Panc1 (cell line): ENCODE measurements around the gene C8A. TPM values are rescaled to one million over a fixed set of nuclear protein-coding genes. Genes with fewer than 3 reads are reported as not detected.

Experiments
- ATAC-seq: fragments of 200-7000 bp; cut with Tn5 transposase; 2 replicates; pipeline ENCODE4 v1.9.1; 2020; ENCODE audit warnings: mild to moderate bottlenecking, moderate library complexity
- BruUV-seq: library from RNA; stranded (reverse); fragments of 400-500 nt; replicated peaks from 2 replicates; lab custom pipeline; 2021; lab: Mats Ljungman, UMichigan
- CTCF ChIA-PET: fragments of 300-600 bp; sonication (Branson Sonifier 250); formaldehyde crosslinking; loops from one replicate; lab custom pipeline; 2022; ENCODE audit warnings: antibody characterized with exemption; lab: Charles Lee
- POLR2A ChIA-PET: fragments of 300-600 bp; sonication (Branson Sonifier 250); formaldehyde crosslinking; loops from one replicate; lab custom pipeline; 2022; ENCODE audit warnings: antibody characterized with exemption; lab: Charles Lee
- DNase-seq: peaks from one replicate; pipeline ENCODE4 v3.0.0-alpha.2; 2010; ENCODE audit warnings: low read depth, low spot score
- H3K27ac ChIP-seq: 2 replicates; pipeline ENCODE4 v1.5.1; 2011; ENCODE audit warnings: mild to moderate bottlenecking, low read length, inconsistent platforms
- H3K27me3 ChIP-seq: fragments of 200-500 bp; sonication (Bioruptor generic); 2 replicates; pipeline ENCODE4 v1.6.0; 2014; ENCODE audit warnings: low read length, inconsistent platforms; ENCODE audit not compliant: control insufficient read depth, insufficient read depth
- H3K36me3 ChIP-seq: fragments of 200-500 bp; sonication (Bioruptor generic); 2 replicates; pipeline ENCODE4 v1.5.1; 2014; ENCODE audit warnings: inconsistent platforms, mild to moderate bottlenecking, low read length, moderate library complexity; ENCODE audit not compliant: control insufficient read depth, insufficient read depth
- H3K4me1 ChIP-seq: 2 replicates; pipeline ENCODE4 v1.5.1; 2011; ENCODE audit warnings: inconsistent platforms, mild to moderate bottlenecking, low read length, moderate library complexity; ENCODE audit not compliant: control insufficient read depth, insufficient read depth
- H3K4me3 ChIP-seq, 2 experiments: 2 replicates each; pipeline ENCODE4 v1.5.1; 2011 to 2012; ENCODE audit warnings: low read depth in 2 of 2, low read length in 2 of 2, mild to moderate bottlenecking in 2 of 2, inconsistent platforms in 1 of 2, moderate library complexity in 1 of 2
- H3K9me3 ChIP-seq: fragments of 200-500 bp; sonication (Bioruptor generic); 2 replicates; pipeline ENCODE4 v1.5.1; 2014; ENCODE audit warnings: low read depth, mild to moderate bottlenecking, inconsistent platforms, low read length, moderate library complexity; ENCODE audit not compliant: control insufficient read depth, insufficient read depth
- POLR2AphosphoS5 ChIP-seq: IDR thresholded peaks from 2 replicates; pipeline ENCODE4 v1.6.1; 2012; ENCODE audit warnings: mild to moderate bottlenecking, low read depth, low read length, moderate library complexity
- SIN3A ChIP-seq: IDR thresholded peaks from 2 replicates; pipeline ENCODE4 v1.6.1; 2012; ENCODE audit warnings: low read depth, mild to moderate bottlenecking, low read length, moderate library complexity, borderline replicate concordance; ENCODE audit not compliant: insufficient read depth
- TCF7L2 ChIP-seq: IDR thresholded peaks from 2 replicates; pipeline ENCODE4 v1.6.1; 2011; ENCODE audit warnings: mild to moderate bottlenecking, low read depth, low read length, inconsistent platforms
- in situ Hi-C: cut with HindIII; loops from 2 replicates; pipeline ENCODE4 v1.10.0; 2016; ENCODE audit warnings: low sequenced_read_pairs, low pct_unique_long_range_greater_than_20kb
- intact Hi-C: fragments of 100-400 bp; cut with micrococcal nuclease; formaldehyde crosslinking; loops from one replicate; pipeline ENCODE4 v1.10.0; 2022; ENCODE audit not compliant: unreplicated experiment
- total RNA-seq: library from RNA; stranded (reverse); gene quantifications from one replicate; pipeline ENCODE4 v1.2.1, GENCODE V29; 2021; ENCODE audit not compliant: unreplicated experiment
- TF ChIP-seq, protein P1 (sequence below): fragments of 450-650 bp; IDR thresholded peaks from 2 replicates; pipeline ENCODE4 v1.5.1; 2017; ENCODE audit warnings: mild to moderate bottlenecking
- TF ChIP-seq, protein P2 (sequence below), 2 experiments: IDR thresholded peaks; 2 replicates each; pipeline ENCODE4 v1.6.1; 2011 to 2012; ENCODE audit warnings: low read depth in 2 of 2, control low read depth in 1 of 2, low read length in 1 of 2, mild to moderate bottlenecking in 1 of 2, moderate library complexity in 1 of 2; ENCODE audit not compliant: insufficient read depth in 1 of 2

The C8A gene
- total RNA-seq, 1 experiment from 2014 or later: not detected

GRCh38 chr1:56824938-56825337 lies 29.7 kb upstream of the C8A start:
- ChIA-PET CTCF (no interaction called here), POLR2A (no interaction called here)
- Histone ChIP-seq H3K27ac (no peak overlapping the region), H3K27me3 (peaks cover 10% of the 10 kb centered on the region), H3K9me3 (no peaks in the 10 kb centered on the region), H3K36me3 (no peaks in the 10 kb centered on the region), H3K4me3 (no peak overlapping the region), H3K4me1 (peaks cover 4% of the 10 kb centered on the region; the same call in 1 of the 2 replicates)
- no TSS peak for BruUV-seq
- intact Hi-C loops: no loop called here
- TF ChIP-seq, protein P1, sequence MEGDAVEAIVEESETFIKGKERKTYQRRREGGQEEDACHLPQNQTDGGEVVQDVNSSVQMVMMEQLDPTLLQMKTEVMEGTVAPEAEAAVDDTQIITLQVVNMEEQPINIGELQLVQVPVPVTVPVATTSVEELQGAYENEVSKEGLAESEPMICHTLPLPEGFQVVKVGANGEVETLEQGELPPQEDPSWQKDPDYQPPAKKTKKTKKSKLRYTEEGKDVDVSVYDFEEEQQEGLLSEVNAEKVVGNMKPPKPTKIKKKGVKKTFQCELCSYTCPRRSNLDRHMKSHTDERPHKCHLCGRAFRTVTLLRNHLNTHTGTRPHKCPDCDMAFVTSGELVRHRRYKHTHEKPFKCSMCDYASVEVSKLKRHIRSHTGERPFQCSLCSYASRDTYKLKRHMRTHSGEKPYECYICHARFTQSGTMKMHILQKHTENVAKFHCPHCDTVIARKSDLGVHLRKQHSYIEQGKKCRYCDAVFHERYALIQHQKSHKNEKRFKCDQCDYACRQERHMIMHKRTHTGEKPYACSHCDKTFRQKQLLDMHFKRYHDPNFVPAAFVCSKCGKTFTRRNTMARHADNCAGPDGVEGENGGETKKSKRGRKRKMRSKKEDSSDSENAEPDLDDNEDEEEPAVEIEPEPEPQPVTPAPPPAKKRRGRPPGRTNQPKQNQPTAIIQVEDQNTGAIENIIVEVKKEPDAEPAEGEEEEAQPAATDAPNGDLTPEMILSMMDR: no peak
- TF ChIP-seq POLR2AphosphoS5: no peak
- TF ChIP-seq TCF7L2: no peak
- in situ Hi-C loops: no loop called here
- DNase-seq: no peak
- ATAC-seq: no peak

DNA sequence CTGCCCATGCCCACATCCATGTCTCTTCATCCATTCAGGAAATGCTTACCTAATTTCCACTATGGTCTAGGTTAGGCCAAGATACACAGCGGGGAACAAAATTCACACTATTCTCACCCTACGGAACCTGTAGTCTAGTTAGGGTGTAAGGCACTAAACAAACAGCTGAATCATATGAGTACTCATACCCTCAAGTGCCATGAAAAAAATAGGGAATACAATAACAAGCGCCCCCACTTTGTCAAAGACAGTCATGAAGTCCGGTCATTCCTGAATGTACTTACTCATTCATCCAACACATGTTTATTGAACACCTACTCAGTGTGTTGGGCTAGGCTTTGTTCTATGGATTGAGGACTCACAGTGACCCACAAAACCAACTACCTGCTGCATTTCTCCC lies 29.2 kb upstream of the C8A start:
- Histone ChIP-seq H3K27ac (no peak overlapping the region), H3K9me3 (no peaks in the 10 kb centered on the region), H3K36me3 (no peaks in the 10 kb centered on the region), H3K27me3 (peaks cover 10% of the 10 kb centered on the region), H3K4me3 (no peak overlapping the region), H3K4me1 (peaks cover 4% of the 10 kb centered on the region; the same call in 1 of the 2 replicates)
- DNase-seq: no peak
- in situ Hi-C loops: no loop called here
- POLR2A ChIA-PET: no interaction called here
- TF ChIP-seq SIN3A: no peak
- TF ChIP-seq, protein P1: no peak
- no peak for TF ChIP-seq POLR2AphosphoS5
- TF ChIP-seq, protein P2, sequence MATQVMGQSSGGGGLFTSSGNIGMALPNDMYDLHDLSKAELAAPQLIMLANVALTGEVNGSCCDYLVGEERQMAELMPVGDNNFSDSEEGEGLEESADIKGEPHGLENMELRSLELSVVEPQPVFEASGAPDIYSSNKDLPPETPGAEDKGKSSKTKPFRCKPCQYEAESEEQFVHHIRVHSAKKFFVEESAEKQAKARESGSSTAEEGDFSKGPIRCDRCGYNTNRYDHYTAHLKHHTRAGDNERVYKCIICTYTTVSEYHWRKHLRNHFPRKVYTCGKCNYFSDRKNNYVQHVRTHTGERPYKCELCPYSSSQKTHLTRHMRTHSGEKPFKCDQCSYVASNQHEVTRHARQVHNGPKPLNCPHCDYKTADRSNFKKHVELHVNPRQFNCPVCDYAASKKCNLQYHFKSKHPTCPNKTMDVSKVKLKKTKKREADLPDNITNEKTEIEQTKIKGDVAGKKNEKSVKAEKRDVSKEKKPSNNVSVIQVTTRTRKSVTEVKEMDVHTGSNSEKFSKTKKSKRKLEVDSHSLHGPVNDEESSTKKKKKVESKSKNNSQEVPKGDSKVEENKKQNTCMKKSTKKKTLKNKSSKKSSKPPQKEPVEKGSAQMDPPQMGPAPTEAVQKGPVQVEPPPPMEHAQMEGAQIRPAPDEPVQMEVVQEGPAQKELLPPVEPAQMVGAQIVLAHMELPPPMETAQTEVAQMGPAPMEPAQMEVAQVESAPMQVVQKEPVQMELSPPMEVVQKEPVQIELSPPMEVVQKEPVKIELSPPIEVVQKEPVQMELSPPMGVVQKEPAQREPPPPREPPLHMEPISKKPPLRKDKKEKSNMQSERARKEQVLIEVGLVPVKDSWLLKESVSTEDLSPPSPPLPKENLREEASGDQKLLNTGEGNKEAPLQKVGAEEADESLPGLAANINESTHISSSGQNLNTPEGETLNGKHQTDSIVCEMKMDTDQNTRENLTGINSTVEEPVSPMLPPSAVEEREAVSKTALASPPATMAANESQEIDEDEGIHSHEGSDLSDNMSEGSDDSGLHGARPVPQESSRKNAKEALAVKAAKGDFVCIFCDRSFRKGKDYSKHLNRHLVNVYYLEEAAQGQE (IDR thresholded peaks at IDR 0.05; ENCODE audit: insufficient read depth in 1 of 2, low read depth in 2 of 2, low read length in 1 of 2): no peak
- TF ChIP-seq TCF7L2: no peak
- no peak for ATAC-seq
- CTCF ChIA-PET: no interaction called here
- intact Hi-C loops: no loop called here
- BruUV-seq: no TSS peak
